WTC11 (cell line): ENCODE results near the gene GABBR2. TPM values are rescaled to one million over a fixed set of nuclear protein-coding genes. Genes with fewer than 3 reads are reported as not detected.
A peak's percentile ranks its signal among the peaks of the same experiment; 100 is the strongest.

Experiments used
- ATAC-seq: fragments of 200-7000 bp; cut with Tn5 transposase; 2 replicates; pipeline ENCODE4 v1.10.0; 2021; ENCODE audit warnings: mild to moderate bottlenecking, moderate library complexity
- CTCF ChIA-PET: fragments of 300-600 bp; sonication (Branson Sonifier 250); formaldehyde crosslinking; loops from one replicate; lab custom pipeline; 2021; ENCODE audit warnings: antibody characterized with exemption; lab: Charles Lee
- POLR2A ChIA-PET: fragments of 350-600 bp; sonication (Branson Sonifier 250); formaldehyde crosslinking; loops from one replicate; lab custom pipeline; 2021; ENCODE audit warnings: antibody characterized with exemption; lab: Charles Lee
- DNase-seq: peaks from one replicate; pipeline ENCODE4 v3.0.0; 2021; ENCODE audit warnings: low spot score
- H3K27ac Mint-ChIP-seq: 2 replicates; pipeline ENCODE4 v1.8.0; 2021; ENCODE audit warnings: mixed read lengths
- H3K27me3 Mint-ChIP-seq: 2 replicates; pipeline ENCODE4 v1.8.0; 2021; ENCODE audit warnings: low read depth, mild to moderate bottlenecking, moderate library complexity, mixed read lengths
- H3K36me3 Mint-ChIP-seq: 2 replicates; pipeline ENCODE4 v1.8.0; 2021; ENCODE audit warnings: mixed read lengths
- H3K4me1 Mint-ChIP-seq: 2 replicates; pipeline ENCODE4 v1.8.0; 2022; ENCODE audit warnings: mixed read lengths
- H3K4me3 Mint-ChIP-seq: 2 replicates; pipeline ENCODE4 v1.8.0; 2021; ENCODE audit warnings: mild to moderate bottlenecking, moderate library complexity, mixed read lengths
- H3K9me3 Mint-ChIP-seq: 2 replicates; pipeline ENCODE4 v1.8.0; 2021; ENCODE audit warnings: mixed read lengths
- FOXJ3 ChIP-seq: sonication (generic); formaldehyde crosslinking; IDR thresholded peaks from 2 replicates; pipeline ENCODE4 v1.9.0; 2021; ENCODE audit warnings: missing genetic modification reagents, mild to moderate bottlenecking, borderline replicate concordance
- HMGXB4 ChIP-seq: sonication (generic); formaldehyde crosslinking; IDR thresholded peaks from 2 replicates; pipeline ENCODE4 v1.8.1; 2023; ENCODE audit warnings: mild to moderate bottlenecking, moderate library complexity, missing genetic modification reagents
- NFYB ChIP-seq: sonication (generic); formaldehyde crosslinking; conservative IDR thresholded peaks from 2 replicates; pipeline ENCODE4 v1.8.0; 2022; ENCODE audit warnings: low read depth, missing genetic modification reagents
- NR1H2 ChIP-seq: sonication (generic); formaldehyde crosslinking; IDR thresholded peaks from 2 replicates; pipeline ENCODE4 v1.9.0; 2021; ENCODE audit warnings: mild to moderate bottlenecking, moderate library complexity, missing genetic modification reagents
- OVOL2 ChIP-seq: fragments of 250-450 bp; sonication (Bioruptor Pico); IDR thresholded peaks from 2 replicates; pipeline ENCODE4 v1.9.0; 2021; ENCODE audit warnings: mild to moderate bottlenecking, borderline replicate concordance
- USF2 ChIP-seq: sonication (generic); formaldehyde crosslinking; IDR thresholded peaks from 2 replicates; pipeline ENCODE4 v1.8.1; 2023; ENCODE audit warnings: mild to moderate bottlenecking, missing genetic modification reagents, moderate library complexity
- ZNF671 ChIP-seq: fragments of 250-450 bp; sonication (Bioruptor Pico); IDR thresholded peaks from 2 replicates; pipeline ENCODE4 v1.8.0; 2021; ENCODE audit warnings: mild to moderate bottlenecking
- ZSCAN18 ChIP-seq: fragments of 250-450 bp; sonication (Bioruptor Pico); IDR thresholded peaks from 2 replicates; pipeline ENCODE4 v2.1.2; 2022; ENCODE audit warnings: mild to moderate bottlenecking, moderate library complexity
- total RNA-seq: library from RNA; stranded (reverse); gene quantifications from 3 replicates; pipeline ENCODE4 v1.2.3, GENCODE V29; 2021
- TF ChIP-seq, protein P1 (sequence below): sonication (generic); formaldehyde crosslinking; IDR thresholded peaks from 2 replicates; pipeline ENCODE4 v1.8.1; 2022; ENCODE audit warnings: mild to moderate bottlenecking, missing genetic modification reagents, moderate library complexity, borderline replicate concordance
- TF ChIP-seq, protein P2 (sequence below): sonication (generic); formaldehyde crosslinking; IDR thresholded peaks from 2 replicates; pipeline ENCODE4 v1.8.0; 2022; ENCODE audit warnings: mild to moderate bottlenecking, missing genetic modification reagents
- TF ChIP-seq, protein P3 (sequence below): fragments of 250-450 bp; sonication (Bioruptor Pico); IDR thresholded peaks from 2 replicates; pipeline ENCODE4 v1.9.0; 2021; ENCODE audit warnings: mild to moderate bottlenecking
- TF ChIP-seq, protein P4 (sequence below): sonication (generic); formaldehyde crosslinking; IDR thresholded peaks from 2 replicates; pipeline ENCODE4 v1.8.1; 2022; ENCODE audit warnings: low read depth, mild to moderate bottlenecking, moderate library complexity, missing genetic modification reagents, borderline replicate concordance
- TF ChIP-seq, protein P5 (sequence below): sonication (generic); formaldehyde crosslinking; IDR thresholded peaks from 2 replicates; pipeline ENCODE4 v1.8.0; 2022; ENCODE audit warnings: mild to moderate bottlenecking, missing genetic modification reagents
- TF ChIP-seq, protein P6 (sequence below): fragments of 200-600 bp; IDR thresholded peaks from 2 replicates; pipeline ENCODE4 v1.8.0; 2022; ENCODE audit warnings: antibody characterized with exemption

The GABBR2 gene
- total RNA-seq, 1 experiment from 2014 or later = 0.92 TPM

- TF ChIP-seq, protein P1, sequence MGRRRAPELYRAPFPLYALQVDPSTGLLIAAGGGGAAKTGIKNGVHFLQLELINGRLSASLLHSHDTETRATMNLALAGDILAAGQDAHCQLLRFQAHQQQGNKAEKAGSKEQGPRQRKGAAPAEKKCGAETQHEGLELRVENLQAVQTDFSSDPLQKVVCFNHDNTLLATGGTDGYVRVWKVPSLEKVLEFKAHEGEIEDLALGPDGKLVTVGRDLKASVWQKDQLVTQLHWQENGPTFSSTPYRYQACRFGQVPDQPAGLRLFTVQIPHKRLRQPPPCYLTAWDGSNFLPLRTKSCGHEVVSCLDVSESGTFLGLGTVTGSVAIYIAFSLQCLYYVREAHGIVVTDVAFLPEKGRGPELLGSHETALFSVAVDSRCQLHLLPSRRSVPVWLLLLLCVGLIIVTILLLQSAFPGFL (CRISPR knock-in tag) = no peak
- TF ChIP-seq, protein P2, sequence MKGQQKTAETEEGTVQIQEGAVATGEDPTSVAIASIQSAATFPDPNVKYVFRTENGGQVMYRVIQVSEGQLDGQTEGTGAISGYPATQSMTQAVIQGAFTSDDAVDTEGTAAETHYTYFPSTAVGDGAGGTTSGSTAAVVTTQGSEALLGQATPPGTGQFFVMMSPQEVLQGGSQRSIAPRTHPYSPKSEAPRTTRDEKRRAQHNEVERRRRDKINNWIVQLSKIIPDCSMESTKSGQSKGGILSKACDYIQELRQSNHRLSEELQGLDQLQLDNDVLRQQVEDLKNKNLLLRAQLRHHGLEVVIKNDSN = no peak
- no peak for TF ChIP-seq FOXJ3 (CRISPR knock-in tag)
- TF ChIP-seq NFYB = no peak
- TF ChIP-seq ZSCAN18 = no peak
- TF ChIP-seq HMGXB4 (CRISPR knock-in tag) = no peak
- TF ChIP-seq, protein P3, sequence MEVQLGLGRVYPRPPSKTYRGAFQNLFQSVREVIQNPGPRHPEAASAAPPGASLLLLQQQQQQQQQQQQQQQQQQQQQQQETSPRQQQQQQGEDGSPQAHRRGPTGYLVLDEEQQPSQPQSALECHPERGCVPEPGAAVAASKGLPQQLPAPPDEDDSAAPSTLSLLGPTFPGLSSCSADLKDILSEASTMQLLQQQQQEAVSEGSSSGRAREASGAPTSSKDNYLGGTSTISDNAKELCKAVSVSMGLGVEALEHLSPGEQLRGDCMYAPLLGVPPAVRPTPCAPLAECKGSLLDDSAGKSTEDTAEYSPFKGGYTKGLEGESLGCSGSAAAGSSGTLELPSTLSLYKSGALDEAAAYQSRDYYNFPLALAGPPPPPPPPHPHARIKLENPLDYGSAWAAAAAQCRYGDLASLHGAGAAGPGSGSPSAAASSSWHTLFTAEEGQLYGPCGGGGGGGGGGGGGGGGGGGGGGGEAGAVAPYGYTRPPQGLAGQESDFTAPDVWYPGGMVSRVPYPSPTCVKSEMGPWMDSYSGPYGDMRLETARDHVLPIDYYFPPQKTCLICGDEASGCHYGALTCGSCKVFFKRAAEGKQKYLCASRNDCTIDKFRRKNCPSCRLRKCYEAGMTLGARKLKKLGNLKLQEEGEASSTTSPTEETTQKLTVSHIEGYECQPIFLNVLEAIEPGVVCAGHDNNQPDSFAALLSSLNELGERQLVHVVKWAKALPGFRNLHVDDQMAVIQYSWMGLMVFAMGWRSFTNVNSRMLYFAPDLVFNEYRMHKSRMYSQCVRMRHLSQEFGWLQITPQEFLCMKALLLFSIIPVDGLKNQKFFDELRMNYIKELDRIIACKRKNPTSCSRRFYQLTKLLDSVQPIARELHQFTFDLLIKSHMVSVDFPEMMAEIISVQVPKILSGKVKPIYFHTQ (CRISPR knock-in tag) = no peak
- no peak for TF ChIP-seq NR1H2 (CRISPR knock-in tag)
- TF ChIP-seq USF2 (CRISPR knock-in tag) = no peak
- TF ChIP-seq, protein P4, sequence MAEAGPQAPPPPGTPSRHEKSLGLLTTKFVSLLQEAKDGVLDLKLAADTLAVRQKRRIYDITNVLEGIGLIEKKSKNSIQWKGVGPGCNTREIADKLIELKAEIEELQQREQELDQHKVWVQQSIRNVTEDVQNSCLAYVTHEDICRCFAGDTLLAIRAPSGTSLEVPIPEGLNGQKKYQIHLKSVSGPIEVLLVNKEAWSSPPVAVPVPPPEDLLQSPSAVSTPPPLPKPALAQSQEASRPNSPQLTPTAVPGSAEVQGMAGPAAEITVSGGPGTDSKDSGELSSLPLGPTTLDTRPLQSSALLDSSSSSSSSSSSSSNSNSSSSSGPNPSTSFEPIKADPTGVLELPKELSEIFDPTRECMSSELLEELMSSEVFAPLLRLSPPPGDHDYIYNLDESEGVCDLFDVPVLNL (CRISPR knock-in tag) = no peak
- TF ChIP-seq, protein P5, sequence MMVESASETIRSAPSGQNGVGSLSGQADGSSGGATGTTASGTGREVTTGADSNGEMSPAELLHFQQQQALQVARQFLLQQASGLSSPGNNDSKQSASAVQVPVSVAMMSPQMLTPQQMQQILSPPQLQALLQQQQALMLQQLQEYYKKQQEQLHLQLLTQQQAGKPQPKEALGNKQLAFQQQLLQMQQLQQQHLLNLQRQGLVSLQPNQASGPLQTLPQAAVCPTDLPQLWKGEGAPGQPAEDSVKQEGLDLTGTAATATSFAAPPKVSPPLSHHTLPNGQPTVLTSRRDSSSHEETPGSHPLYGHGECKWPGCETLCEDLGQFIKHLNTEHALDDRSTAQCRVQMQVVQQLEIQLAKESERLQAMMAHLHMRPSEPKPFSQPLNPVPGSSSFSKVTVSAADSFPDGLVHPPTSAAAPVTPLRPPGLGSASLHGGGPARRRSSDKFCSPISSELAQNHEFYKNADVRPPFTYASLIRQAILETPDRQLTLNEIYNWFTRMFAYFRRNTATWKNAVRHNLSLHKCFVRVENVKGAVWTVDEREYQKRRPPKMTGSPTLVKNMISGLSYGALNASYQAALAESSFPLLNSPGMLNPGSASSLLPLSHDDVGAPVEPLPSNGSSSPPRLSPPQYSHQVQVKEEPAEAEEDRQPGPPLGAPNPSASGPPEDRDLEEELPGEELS (CRISPR knock-in tag) = no peak
- no peak for TF ChIP-seq OVOL2 (CRISPR knock-in tag)
Measured at GRCh38 chr9:98365781-98366180, 343.0 kb downstream of the GABBR2 start (continued).

DNA sequence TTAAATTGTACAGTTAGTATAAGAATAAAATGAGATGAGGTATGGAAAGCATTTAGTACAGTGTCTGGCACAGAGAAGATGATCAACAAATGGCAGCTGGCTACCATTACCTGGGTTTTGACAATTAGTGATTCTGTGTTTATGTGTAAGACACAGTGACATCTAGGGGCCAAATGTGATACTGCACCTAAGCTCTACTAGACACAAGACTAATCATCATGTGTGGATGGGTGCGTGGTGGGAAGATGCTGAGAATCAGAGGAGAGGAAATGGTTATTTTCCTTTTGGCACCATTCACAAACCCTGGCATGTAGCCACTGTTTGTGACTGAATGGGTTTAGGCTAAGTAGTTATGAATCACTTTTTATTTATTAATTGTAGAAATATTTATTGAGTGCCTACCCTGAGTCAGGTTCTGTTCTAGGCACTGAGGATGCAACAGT, 343.5 kb downstream of the GABBR2 start:
- no peak for ATAC-seq
- TF ChIP-seq ZNF671 (CRISPR knock-in tag) = no peak
- TF ChIP-seq, protein P6, sequence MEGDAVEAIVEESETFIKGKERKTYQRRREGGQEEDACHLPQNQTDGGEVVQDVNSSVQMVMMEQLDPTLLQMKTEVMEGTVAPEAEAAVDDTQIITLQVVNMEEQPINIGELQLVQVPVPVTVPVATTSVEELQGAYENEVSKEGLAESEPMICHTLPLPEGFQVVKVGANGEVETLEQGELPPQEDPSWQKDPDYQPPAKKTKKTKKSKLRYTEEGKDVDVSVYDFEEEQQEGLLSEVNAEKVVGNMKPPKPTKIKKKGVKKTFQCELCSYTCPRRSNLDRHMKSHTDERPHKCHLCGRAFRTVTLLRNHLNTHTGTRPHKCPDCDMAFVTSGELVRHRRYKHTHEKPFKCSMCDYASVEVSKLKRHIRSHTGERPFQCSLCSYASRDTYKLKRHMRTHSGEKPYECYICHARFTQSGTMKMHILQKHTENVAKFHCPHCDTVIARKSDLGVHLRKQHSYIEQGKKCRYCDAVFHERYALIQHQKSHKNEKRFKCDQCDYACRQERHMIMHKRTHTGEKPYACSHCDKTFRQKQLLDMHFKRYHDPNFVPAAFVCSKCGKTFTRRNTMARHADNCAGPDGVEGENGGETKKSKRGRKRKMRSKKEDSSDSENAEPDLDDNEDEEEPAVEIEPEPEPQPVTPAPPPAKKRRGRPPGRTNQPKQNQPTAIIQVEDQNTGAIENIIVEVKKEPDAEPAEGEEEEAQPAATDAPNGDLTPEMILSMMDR = peak; percentile 63; the same call in 1 of the 2 replicates
- Mint-ChIP-seq H3K9me3 (peaks cover 25% of the 10 kb centered on the region), H3K4me3 (no peak overlapping the region), H3K4me1 (peaks cover 3% of the 10 kb centered on the region; the same call in 1 of the 2 replicates), H3K36me3 (peaks cover 13% of the 10 kb centered on the region), H3K27ac (no peak overlapping the region), H3K27me3 (no peaks in the 10 kb centered on the region; the same call in 1 of the 2 replicates)
- peak; percentile 30 for DNase-seq
- CTCF ChIA-PET = interaction anchor here (0.6 to 1.9 kb wide), 5 partner anchors 14 to 443 kb away, joined by 3 to 6 read pairs (median 3); partner anchors contain the start of gene TRMO
- POLR2A ChIA-PET = interaction anchor here (0.6 kb wide), 1 partner anchor 292 kb away, joined by 5 read pairs; no protein-coding TSS in a partner anchor
